ENCODE measurements around the gene TARS1. TPM values are rescaled to one million over a fixed set of nuclear protein-coding genes. Genes with fewer than 3 reads are reported as not detected.

Gene TARS1
- total RNA-seq, 2 experiments from 2014 or later = 31.3 to 32.0 TPM

DNA sequence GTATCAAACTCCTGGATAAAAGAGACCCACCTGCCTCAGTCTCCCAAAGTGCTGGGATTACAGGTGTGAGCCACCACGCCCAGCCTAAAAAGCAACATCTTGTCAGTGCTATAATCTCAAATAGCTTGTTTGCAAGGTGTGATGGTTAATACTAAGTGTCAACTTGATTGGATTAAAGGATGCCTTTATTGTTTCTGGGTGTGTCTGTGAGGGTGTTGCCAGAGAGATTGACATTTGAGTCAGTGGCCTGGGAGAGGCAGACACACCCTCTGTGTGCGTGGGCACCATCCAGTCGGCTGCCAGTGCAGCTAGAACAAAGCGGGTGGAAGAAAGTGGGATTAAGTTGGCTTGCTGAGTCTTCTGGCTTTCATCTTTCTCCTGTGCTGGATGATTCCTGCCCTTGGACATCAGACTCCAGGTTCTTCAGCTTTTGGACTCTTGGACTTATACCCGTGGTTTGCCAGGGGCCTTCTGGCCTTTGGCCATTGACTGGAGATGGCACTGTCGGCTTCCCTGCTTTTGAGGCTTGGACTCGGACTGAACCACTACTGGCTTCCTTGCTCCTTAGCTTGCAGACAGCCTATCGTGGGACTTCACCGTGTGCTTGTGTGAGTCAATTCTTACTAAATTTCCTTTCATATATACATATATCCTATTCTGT is 28.1 kb downstream of the TARS1 start:
- Mint-ChIP-seq H3K4me3 (no peak overlapping the region), H3K4me1 (ENCODE audit: low read depth) (no peaks in the 10 kb centered on the region), H3K27ac (no peak overlapping the region), H3K9me3 (no peaks in the 10 kb centered on the region), H3K36me3 (ENCODE audit: low read depth) (peaks cover 97% of the 10 kb centered on the region), H3K27me3 (no peaks in the 10 kb centered on the region)
- H3K9me3 ChIP-seq (ENCODE audit: control insufficient read depth in 1 of 2, insufficient read depth in 1 of 2, low read length in 2 of 2) = no peaks in the 10 kb centered on the region
- no peak overlapping the region for H3K27ac ChIP-seq (ENCODE audit: low read depth in 1 of 2, low read length in 2 of 2)
- no peaks in the 10 kb centered on the region for H3K4me1 ChIP-seq (ENCODE audit: insufficient read depth, low read length)
- H3K36me3 ChIP-seq (ENCODE audit: insufficient read depth, low read length) = peaks cover 80% of the 10 kb centered on the region
- H3K27me3 ChIP-seq (ENCODE audit: control insufficient read depth in 1 of 2, insufficient read depth in 2 of 2, low read length in 2 of 2) = no peaks in the 10 kb centered on the region
- CTCF ChIA-PET = interaction anchor here (0.7 to 1.0 kb wide), 2 partner anchors 17 to 26 kb away, joined by 3 to 4 read pairs; no protein-coding TSS in a partner anchor
- TF ChIP-seq, protein P1, sequence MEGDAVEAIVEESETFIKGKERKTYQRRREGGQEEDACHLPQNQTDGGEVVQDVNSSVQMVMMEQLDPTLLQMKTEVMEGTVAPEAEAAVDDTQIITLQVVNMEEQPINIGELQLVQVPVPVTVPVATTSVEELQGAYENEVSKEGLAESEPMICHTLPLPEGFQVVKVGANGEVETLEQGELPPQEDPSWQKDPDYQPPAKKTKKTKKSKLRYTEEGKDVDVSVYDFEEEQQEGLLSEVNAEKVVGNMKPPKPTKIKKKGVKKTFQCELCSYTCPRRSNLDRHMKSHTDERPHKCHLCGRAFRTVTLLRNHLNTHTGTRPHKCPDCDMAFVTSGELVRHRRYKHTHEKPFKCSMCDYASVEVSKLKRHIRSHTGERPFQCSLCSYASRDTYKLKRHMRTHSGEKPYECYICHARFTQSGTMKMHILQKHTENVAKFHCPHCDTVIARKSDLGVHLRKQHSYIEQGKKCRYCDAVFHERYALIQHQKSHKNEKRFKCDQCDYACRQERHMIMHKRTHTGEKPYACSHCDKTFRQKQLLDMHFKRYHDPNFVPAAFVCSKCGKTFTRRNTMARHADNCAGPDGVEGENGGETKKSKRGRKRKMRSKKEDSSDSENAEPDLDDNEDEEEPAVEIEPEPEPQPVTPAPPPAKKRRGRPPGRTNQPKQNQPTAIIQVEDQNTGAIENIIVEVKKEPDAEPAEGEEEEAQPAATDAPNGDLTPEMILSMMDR (IDR thresholded peaks at IDR 0.05) = no peak
- no peak for ATAC-seq (ENCODE audit: poor library complexity)
- intact Hi-C loops (cut with DNase I, micrococcal nuclease) = no loop called here
- no peak overlapping the region for H3K4me3 ChIP-seq (ENCODE audit: low read length)
- DNase-seq = no peak
- POLR2A ChIA-PET = no interaction called here

DNA sequence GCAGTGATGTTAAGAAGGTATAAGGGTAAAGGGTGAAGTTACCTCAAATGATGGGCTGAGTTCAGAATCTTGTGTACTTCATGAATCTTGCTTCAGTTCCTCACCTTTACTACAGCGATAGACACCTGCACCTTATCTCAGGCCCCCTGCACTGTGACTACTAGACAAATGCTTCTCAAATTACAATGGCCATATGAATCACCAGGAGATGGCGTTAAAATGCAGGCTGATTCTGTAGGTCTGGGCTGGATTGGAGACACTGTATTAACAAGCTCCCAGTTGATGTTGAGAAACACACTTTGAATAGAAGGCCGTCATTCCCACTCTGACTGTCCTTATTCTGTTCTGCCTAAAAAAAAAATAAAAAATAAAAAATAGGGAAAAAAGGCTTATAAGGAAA is 29.8 kb downstream of the TARS1 start:
- peaks cover 83% of the 10 kb centered on the region for H3K36me3 ChIP-seq (ENCODE audit: insufficient read depth, low read length)
- ChIA-PET CTCF (no interaction called here), POLR2A (no interaction called here)
- no peaks in the 10 kb centered on the region for H3K4me1 Mint-ChIP-seq (ENCODE audit: low read depth)
- H3K4me1 ChIP-seq (ENCODE audit: insufficient read depth, low read length) = no peaks in the 10 kb centered on the region
- peaks cover 6% of the 10 kb centered on the region for H3K9me3 Mint-ChIP-seq
- H3K27ac Mint-ChIP-seq = no peak overlapping the region
- H3K27me3 Mint-ChIP-seq = no peaks in the 10 kb centered on the region
- intact Hi-C loops (cut with DNase I, micrococcal nuclease) = no loop called here
- no peaks in the 10 kb centered on the region for H3K27me3 ChIP-seq (ENCODE audit: control insufficient read depth in 1 of 2, insufficient read depth in 2 of 2, low read length in 2 of 2)
- H3K9me3 ChIP-seq (ENCODE audit: control insufficient read depth in 1 of 2, insufficient read depth in 1 of 2, low read length in 2 of 2) = peaks cover 0 to 4% of the 10 kb centered on the region in 2 experiments
- TF ChIP-seq, protein P1 (IDR thresholded peaks at IDR 0.05) = no peak
- no peak overlapping the region for H3K4me3 Mint-ChIP-seq
- no peak for ATAC-seq (ENCODE audit: poor library complexity)
- H3K36me3 Mint-ChIP-seq (ENCODE audit: low read depth) = peaks cover 98% of the 10 kb centered on the region
- no peak overlapping the region for H3K27ac ChIP-seq (ENCODE audit: low read depth in 1 of 2, low read length in 2 of 2)
- DNase-seq = no peak
- no peak overlapping the region for H3K4me3 ChIP-seq (ENCODE audit: low read length)

DNA sequence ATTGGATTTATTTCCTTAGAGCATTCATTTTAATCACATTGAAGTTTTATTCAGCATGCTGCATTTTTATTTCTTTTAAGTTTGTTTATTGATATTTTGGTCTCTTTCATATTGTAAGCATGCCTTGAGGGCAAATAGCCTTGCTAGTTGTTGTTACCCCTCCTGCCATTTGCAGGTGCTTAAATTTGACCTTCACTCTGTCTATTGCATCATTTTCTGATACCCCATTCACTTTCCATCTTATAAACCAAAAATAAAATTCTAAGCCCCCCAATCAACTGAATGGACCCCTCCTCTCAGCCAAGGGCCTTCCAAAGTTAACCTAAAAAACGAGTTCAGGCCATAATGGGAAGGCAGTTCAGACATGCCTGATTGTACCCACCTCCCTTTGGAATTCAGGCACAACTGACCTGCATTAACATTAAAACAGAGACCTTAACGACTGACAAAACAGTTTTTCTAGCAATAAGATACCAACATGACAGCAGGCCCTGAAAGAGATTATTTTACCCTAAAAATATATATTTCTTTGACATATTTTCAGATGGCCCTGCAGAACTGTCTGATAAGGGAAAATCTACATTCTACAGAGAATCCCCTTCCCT is 32.1 kb downstream of the TARS1 start:
- Histone ChIP-seq H3K9me3 (ENCODE audit: control insufficient read depth in 1 of 2, insufficient read depth in 1 of 2, low read length in 2 of 2) (peaks cover 0 to 4% of the 10 kb centered on the region in 2 experiments), H3K27me3 (ENCODE audit: control insufficient read depth in 1 of 2, insufficient read depth in 2 of 2, low read length in 2 of 2) (no peaks in the 10 kb centered on the region), H3K36me3 (ENCODE audit: insufficient read depth, low read length) (peaks cover 70% of the 10 kb centered on the region), H3K27ac (ENCODE audit: low read depth in 1 of 2, low read length in 2 of 2) (no peak overlapping the region), H3K4me1 (ENCODE audit: insufficient read depth, low read length) (no peaks in the 10 kb centered on the region), H3K4me3 (ENCODE audit: low read length) (no peak overlapping the region)
- H3K27ac Mint-ChIP-seq = no peak overlapping the region
- peaks cover 98% of the 10 kb centered on the region for H3K36me3 Mint-ChIP-seq (ENCODE audit: low read depth)
- intact Hi-C loops (cut with DNase I, micrococcal nuclease) = no loop called here
- no peak for ATAC-seq (ENCODE audit: poor library complexity)
- no peaks in the 10 kb centered on the region for H3K4me1 Mint-ChIP-seq (ENCODE audit: low read depth)
- no peak for DNase-seq
- H3K9me3 Mint-ChIP-seq = peaks cover 6% of the 10 kb centered on the region
- CTCF ChIA-PET = no interaction called here
- POLR2A ChIA-PET = no interaction called here
- H3K27me3 Mint-ChIP-seq = no peaks in the 10 kb centered on the region
- no peak overlapping the region for H3K4me3 Mint-ChIP-seq
- TF ChIP-seq, protein P1 (IDR thresholded peaks at IDR 0.05) = no peak

Data from CD4-positive, alpha-beta T cell (primary cell).